ENCODE data around the gene GRK5.

GRK5 gene

DNA sequence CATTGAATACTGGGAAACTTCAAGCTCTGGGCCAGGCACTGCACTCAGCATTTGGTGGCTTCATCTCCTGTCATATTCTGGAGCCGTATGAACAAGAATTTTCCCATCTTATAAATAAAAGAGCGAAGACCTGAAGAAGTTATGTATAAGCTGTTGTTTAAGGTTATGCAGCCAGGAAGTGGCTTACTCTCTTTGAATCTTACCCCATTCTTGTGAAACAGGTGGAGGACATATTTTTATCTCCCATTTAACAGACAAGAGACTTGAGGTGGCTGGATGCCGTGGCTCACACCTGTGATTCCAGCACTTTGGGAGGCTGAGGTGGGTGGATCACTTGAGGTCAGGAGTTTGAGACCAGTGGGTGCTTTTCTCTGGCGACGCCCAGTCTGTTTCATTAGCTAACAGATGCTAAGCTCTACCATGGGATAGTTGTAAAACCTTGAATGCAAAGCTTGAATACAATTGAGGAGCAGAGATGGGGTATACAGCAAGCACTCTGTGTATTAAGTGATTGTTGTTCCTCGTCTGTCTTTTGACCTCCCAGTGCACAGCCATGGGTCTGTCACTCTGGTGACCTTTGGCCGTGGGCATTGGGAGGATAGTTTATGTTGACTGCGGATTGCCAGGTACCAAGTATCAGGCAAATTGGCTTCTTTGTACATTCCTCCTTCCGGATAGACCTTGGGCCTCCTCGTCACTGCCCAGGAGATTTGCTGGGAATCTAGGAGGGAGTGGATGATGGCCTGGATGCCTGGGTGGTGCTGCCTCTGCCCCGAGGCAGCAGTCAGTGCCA, 85.8 kb downstream of the GRK5 start:
- peaks cover 43% of the 10 kb centered on the region for H3K4me1 ChIP-seq (ENCODE audit: control insufficient read depth, low read length)
- no peaks in the 10 kb centered on the region for H3K36me3 ChIP-seq (ENCODE audit: control insufficient read depth, low read length)
- H3K4me2 ChIP-seq (ENCODE audit: low read length): peak overlapping the region; percentile 59
- H3K4me3 ChIP-seq (ENCODE audit: low read length): peak overlapping the region; percentile 46
- peaks cover 20% of the 10 kb centered on the region for H3F3A ChIP-seq (ENCODE audit: control insufficient read depth, insufficient read depth)
- no peak for TF ChIP-seq EZH2phosphoT487 (IDR thresholded peaks at IDR 0.05; ENCODE audit: borderline replicate concordance, low read length)
- TF ChIP-seq, protein P1, sequence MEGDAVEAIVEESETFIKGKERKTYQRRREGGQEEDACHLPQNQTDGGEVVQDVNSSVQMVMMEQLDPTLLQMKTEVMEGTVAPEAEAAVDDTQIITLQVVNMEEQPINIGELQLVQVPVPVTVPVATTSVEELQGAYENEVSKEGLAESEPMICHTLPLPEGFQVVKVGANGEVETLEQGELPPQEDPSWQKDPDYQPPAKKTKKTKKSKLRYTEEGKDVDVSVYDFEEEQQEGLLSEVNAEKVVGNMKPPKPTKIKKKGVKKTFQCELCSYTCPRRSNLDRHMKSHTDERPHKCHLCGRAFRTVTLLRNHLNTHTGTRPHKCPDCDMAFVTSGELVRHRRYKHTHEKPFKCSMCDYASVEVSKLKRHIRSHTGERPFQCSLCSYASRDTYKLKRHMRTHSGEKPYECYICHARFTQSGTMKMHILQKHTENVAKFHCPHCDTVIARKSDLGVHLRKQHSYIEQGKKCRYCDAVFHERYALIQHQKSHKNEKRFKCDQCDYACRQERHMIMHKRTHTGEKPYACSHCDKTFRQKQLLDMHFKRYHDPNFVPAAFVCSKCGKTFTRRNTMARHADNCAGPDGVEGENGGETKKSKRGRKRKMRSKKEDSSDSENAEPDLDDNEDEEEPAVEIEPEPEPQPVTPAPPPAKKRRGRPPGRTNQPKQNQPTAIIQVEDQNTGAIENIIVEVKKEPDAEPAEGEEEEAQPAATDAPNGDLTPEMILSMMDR (IDR thresholded peaks at IDR 0.05; ENCODE audit: low read depth, low read length, poor library complexity, severe bottlenecking): no peak
- H3K79me2 ChIP-seq (ENCODE audit: control insufficient read depth, low read length): no peaks in the 10 kb centered on the region
- no peaks in the 10 kb centered on the region for H4K20me1 ChIP-seq (ENCODE audit: control insufficient read depth, insufficient read depth, low read depth, low read length)
- H3K27me3 ChIP-seq (ENCODE audit: control insufficient read depth, low read length): no peaks in the 10 kb centered on the region
- peak overlapping the region; percentile 76 for H3K27ac ChIP-seq (ENCODE audit: low read depth, low read length)
- H3K9me3 ChIP-seq (ENCODE audit: control insufficient read depth, insufficient read depth, low read length): peaks cover 6% of the 10 kb centered on the region; the same call in 1 of the 2 replicates
- no peaks in the 10 kb centered on the region for H3K9me2 ChIP-seq (replicated peaks; ENCODE audit: control insufficient read depth, low read length)

DNA sequence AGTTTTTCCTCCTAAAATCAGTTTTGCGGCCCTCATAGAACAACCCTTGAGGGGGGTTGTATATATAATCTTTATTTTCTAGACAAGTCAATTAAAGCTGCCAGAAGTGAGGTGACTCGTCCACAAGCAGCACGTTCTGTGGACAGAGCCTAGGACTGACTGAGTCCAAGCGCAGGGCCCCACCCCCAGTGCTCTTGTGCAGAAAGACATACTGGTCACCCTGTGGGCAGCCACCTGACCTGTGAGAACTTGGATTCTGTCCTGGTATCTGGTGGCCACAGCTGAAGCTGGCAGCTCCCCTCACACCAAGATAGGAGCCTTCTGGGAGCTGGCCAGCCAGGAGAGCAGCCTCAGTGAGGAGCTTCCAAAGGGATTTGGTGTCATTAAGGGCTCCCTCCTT, 89.3 kb downstream of the GRK5 start:
- no peak overlapping the region for H3K27ac ChIP-seq (ENCODE audit: low read depth, low read length)
- H3K9me3 ChIP-seq (ENCODE audit: control insufficient read depth, insufficient read depth, low read length): 0 out of 2 replicates have a peak, but pooled peaks cover 3% of the 10 kb centered on the region
- TF ChIP-seq, protein P1 (IDR thresholded peaks at IDR 0.05; ENCODE audit: low read depth, low read length, poor library complexity, severe bottlenecking): no peak
- no peak for TF ChIP-seq EZH2phosphoT487 (IDR thresholded peaks at IDR 0.05; ENCODE audit: borderline replicate concordance, low read length)
- H3K9me2 ChIP-seq (replicated peaks; ENCODE audit: control insufficient read depth, low read length): no peaks in the 10 kb centered on the region
- no peak overlapping the region for H3K4me3 ChIP-seq (ENCODE audit: low read length)
- H3K79me2 ChIP-seq (ENCODE audit: control insufficient read depth, low read length): no peaks in the 10 kb centered on the region
- no peaks in the 10 kb centered on the region for H3K27me3 ChIP-seq (ENCODE audit: control insufficient read depth, low read length)
- no peaks in the 10 kb centered on the region for H3K36me3 ChIP-seq (ENCODE audit: control insufficient read depth, low read length)
- no peak overlapping the region for H3K4me2 ChIP-seq (ENCODE audit: low read length)
- H3K4me1 ChIP-seq (ENCODE audit: control insufficient read depth, low read length): peaks cover 37% of the 10 kb centered on the region
- peaks cover 12% of the 10 kb centered on the region for H3F3A ChIP-seq (ENCODE audit: control insufficient read depth, insufficient read depth)
- no peaks in the 10 kb centered on the region for H4K20me1 ChIP-seq (ENCODE audit: control insufficient read depth, insufficient read depth, low read depth, low read length)

DNA sequence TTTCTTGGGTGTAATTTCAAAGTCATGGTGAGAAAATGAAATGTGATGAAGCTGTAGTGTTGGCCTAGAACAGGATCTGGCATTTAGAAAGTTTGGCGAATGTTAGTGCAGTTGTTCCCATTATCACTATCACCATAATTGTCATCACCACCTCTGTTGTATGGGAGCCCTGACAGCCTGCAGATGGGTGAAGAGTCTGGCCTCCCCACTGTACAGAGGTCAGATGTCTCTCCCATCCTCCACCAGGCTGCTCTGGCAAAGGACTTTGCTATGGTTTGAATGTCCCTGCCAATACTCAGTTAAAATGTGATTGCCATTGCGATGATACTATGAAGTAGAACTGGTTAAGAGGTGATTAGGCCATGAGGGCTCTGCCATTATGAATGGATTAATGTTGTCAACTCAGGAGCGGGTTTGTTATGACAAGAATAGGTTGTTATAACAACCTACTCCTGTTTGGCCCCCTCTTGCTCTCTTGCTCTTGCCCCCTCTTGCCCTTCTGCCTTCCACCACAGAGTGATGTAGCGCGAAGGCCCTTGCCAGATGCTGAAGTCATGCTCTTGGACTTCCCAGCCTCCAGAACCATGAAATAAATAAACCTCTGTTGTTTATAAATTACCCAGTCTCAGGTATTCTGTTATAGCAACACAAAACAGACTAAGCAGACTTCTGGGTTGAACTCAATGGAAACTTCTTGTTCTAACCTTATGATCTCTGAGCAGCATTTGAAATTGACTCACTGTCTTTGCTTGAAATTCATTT, 90.0 kb downstream of the GRK5 start:
- TF ChIP-seq EZH2phosphoT487 (IDR thresholded peaks at IDR 0.05; ENCODE audit: borderline replicate concordance, low read length): no peak
- TF ChIP-seq, protein P1 (IDR thresholded peaks at IDR 0.05; ENCODE audit: low read depth, low read length, poor library complexity, severe bottlenecking): no peak
- Histone ChIP-seq H3F3A (ENCODE audit: control insufficient read depth, insufficient read depth) (peaks cover 8% of the 10 kb centered on the region), H3K36me3 (ENCODE audit: control insufficient read depth, low read length) (no peaks in the 10 kb centered on the region), H3K4me1 (ENCODE audit: control insufficient read depth, low read length) (peaks cover 37% of the 10 kb centered on the region), H3K27me3 (ENCODE audit: control insufficient read depth, low read length) (no peaks in the 10 kb centered on the region), H3K9me2 (replicated peaks; ENCODE audit: control insufficient read depth, low read length) (no peaks in the 10 kb centered on the region), H3K27ac (ENCODE audit: low read depth, low read length) (no peak overlapping the region), H3K9me3 (ENCODE audit: control insufficient read depth, insufficient read depth, low read length) (0 out of 2 replicates have a peak, but pooled peaks cover 3% of the 10 kb centered on the region), H3K4me2 (ENCODE audit: low read length) (no peak overlapping the region), H3K4me3 (ENCODE audit: low read length) (no peak overlapping the region), H3K79me2 (ENCODE audit: control insufficient read depth, low read length) (no peaks in the 10 kb centered on the region), H4K20me1 (ENCODE audit: control insufficient read depth, insufficient read depth, low read depth, low read length) (no peaks in the 10 kb centered on the region)
